Fibroblast of peridontal ligament (primary cell): Measurements from ENCODE around the gene DAPK1.

ENCODE experiments used
- DNase-seq: peaks from one replicate; pipeline ENCODE4 v3.0.0-alpha.2; 2010; ENCODE audit errors: extremely low read depth

DAPK1 gene

DNA sequence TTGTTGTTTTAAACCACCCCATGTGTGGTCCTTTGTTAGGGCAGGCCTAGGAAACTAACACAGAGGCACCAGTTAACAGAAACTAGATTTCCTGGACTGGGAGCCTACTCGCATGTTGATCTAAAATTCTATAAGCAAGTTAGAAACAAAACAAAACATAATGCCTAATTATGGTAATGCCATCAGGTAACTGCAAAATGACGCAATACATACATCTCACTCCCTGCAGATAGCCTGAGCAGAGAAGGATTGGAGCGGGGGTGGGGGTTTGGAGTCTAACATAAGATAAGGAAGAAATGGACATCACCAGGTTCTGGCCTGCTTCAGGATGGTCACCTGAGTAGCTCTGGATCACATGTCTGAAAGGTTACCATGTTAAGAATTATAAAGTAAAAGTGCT, 114.9 kb downstream of the DAPK1 start:
- DNase-seq, result no peak

DNA sequence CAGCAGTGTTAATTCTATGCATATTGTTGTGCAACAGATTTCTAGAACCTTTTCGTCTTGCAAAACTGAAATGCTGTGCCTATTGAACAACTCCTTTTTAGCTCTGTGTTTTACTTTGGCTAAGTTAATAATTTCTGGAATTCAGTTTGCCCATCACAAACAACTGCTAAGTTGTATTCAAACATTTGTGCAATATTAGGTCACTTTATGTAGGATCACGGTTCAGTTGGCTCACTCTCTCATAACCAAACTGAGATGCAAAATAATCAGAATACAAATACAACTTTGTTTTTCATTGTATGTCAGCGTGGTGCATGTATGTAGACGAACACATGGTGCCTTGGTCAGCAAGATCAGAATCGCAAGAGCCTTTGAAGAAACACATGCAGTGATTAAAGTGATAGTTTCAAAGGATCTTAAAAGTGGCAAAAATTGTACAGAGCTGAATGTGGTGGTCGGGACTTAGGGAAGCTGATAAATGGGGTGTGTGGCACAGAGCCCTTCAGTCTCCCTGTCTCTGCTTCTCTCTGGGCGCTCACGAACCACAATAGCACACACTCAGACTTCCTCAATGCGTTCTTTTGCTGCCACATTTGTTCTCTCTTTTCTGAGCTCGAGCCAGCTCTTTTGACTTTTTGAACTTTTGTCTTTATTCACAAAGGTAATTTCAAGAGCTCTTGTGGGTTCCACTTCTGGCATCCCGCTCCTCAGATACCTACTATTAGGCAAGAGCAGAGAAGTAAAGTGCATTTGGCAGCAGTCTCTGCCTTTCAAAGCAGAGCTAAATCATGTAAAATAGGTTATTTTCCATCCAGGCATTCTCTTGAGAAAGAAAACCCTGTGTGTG, 115.8 kb downstream of the DAPK1 start:
- DNase-seq, result no peak

DNA sequence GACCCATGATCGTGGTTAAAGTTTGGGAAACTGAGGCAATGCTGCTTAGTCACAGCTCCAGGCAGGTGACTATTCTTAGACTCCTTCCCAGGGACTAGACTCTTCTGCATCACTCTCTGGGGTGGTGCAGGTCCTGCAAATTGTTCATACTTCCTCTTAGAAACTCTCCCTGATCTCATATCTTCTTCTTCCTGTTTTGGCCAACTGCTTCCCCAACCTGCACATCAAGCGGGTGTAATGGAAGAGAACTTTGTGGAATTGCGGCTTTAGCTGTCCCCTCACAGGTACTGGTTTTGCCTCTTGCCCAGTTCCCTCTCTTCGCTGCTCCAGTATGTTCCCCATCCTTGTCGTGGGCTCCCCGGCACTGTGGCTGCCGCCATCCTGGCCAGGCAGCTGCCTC, 116.7 kb downstream of the DAPK1 start:
- no peak for DNase-seq

DNA sequence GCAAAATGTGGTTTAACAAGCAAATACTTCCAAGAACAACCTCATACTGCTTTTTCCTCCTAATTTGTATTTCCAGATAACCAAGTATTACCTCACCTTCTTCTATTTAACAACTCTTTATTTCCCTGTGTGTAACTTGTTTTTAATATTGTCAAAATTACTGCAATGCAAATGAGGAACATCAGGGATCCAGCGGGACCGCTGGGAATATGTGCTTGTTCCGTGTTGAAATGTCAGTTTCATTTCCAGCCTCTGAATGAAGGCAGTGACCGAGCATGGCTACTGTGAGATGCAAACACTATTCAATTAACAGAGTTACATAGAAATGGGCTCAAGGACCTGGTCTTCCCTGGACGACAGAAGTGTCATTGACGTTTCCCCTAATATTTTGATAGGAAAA, 117.5 kb downstream of the DAPK1 start:
- DNase-seq, result no peak

DNA sequence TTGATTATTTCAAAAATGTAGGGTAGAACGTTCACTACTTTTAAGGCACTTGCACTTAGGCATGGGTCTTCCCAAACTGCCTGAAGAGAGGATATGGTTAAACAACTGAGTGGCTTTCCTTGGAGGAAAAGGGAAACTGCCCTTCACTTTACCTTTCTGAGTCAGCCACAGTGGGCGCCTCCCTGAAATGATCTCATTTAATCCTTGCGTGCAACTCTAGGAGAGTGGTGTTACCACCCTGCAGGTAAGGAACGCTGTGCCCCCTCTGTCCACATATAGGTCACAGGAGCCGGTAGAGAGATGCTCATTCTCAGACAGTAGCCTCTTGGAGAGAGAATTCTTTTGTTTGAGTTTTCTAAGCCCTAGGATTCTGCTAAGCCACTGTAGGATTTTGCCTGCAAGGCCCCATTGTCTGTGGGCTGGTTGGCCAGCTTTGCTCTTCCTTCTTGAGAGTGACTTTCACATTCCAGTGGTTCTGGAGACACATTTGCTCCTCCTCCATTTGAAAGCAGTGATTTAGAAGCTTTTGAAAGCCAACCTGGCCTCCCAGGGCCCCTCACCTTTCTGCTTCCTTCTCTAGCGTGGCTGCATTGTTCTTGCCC, 118.0 kb downstream of the DAPK1 start:
- DNase-seq, result no peak

DNA sequence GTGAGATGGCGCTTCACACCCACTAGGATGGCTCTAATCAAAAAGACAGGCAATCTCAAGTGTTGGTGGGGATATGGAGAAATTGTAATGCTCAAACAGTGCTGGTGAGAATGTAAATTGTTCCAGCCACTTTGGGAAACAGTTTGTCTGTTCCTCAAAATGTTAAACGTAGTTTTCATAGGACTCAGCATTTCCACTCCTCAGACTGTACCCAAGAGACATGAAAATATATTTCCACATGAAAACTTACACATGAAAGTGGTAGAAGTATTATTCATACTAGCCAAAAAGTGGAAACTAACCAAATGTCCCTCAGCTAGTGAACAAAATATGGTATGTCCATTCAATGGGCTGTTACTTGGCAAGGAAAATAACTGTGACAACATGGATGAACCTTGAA, 120.6 kb downstream of the DAPK1 start:
- DNase-seq, result no peak

DNA sequence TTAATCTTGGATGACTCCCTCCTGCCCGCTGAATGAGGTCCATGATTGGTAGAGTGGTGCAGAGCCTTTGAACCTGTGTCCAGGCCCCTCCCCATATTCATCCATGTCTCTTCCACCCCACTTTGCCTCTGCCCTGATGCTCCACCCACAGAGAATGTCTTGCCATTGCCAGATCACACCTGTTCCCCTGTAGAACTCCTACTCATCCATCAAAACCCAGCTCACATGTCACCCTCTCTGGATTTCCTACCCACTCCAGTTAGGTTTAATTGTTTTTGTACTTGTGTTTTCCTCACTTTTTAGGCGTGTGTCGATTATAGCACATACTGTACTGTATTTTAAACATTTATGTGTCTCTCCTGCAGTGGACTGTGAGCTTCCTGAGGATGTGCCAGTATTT, 121.3 kb downstream of the DAPK1 start:
- DNase-seq, result no peak

DNA sequence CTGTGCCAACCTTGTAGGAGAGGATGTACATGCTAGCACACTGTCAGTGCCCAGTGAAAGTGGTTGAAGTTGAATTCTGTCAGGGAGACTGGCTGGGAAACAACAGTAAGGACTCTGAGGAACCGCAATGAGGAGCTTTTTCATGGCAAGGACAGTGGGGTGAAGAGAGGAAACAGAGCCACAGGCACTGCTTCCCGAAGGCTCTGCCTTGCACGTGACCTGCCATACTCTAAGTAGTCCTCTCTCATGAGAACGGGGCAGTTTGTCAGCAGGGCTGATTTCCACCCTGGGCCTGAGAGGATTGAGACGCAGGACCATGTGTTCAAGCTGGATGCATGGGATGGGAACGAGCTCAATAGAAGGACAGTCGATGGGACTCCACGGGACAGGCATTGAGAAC, 121.7 kb downstream of the DAPK1 start:
- no peak for DNase-seq

DNA sequence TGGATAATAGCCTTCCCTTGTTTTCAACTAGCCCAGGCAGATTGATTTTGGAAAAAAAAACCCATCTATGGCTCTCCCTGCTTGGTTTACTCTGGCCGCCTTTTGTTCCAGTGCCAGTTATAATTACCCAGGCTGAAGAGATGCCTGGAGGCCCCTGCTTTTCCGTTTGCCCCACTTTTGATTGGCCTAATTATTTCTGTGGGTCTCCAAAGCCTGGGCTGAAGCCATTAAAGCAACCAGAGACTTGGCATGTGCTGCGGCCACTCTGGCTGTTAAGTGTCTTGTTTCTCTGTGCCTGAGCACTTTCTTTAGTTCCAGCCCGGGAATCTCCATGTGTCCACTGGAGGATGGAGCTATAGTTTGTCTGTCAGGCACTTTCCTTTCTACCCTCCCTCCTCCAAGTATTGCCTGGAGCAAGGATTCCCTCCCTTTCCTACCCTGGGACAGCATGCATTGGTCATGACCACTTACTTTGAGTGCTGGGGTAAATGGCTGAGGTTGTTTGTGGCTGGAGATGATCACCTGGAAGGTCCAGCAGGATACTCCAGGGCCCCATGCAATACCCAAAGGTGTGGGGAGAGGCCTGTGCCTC, 123.2 kb downstream of the DAPK1 start:
- DNase-seq, result no peak

DNA sequence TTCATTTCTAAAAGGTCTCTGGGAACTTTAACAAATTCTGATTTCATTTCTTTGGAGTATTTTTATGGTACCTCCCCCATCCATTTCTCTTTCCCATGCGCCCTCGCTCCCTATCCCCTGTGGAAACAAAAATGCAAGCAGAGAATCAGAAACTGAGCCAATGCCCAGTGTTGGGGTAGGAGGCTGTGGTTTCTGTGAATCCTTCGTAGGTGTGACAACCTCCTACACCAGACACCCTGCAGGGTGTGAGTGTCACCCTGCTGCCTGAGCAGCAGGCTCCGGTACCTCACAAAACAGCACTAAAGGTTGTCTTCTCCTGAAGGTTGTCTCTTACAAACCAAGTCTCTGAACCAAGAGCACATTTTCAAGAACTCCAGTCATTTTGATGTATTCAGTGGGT, 124.4 kb downstream of the DAPK1 start:
- DNase-seq, result no peak

DNA sequence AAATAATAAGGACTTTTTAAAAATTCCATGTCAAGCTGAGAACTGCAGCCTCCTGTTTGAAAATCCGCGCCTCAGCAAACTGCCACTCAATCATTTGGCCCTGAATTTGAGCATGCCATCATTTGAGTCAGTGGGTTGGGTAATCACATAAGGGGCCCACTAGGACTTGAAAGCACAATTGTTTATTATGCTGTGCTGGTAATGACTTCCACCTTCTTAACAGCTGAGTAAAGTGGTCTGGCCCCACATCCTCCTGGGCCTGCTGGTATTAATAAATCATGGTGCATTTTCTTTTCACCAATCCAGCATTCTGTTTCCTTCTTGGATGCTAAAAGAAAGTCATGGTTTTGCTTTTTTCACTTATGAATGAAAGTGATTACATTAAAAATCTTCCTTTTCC, 125.3 kb downstream of the DAPK1 start:
- no peak for DNase-seq

DNA sequence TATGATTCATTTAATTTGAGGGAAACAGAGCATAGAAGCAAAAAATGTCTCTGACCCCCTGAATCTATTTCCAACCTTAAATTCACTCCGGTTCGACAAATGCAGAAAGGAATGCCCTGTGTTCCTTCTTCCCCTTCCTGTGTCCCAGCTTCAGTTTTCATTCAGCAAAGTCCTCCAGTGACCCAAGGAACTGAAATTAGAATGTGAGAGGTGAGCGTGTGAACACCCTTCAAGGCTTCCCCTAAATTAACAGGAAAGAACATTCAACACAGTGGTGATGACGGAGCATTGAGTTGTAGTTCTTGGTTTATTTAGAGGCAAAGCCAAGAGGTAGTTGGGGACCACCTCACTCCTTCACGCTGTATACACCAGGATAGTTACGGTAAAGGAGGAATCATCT, 130.7 kb downstream of the DAPK1 start:
- no peak for DNase-seq

DNA sequence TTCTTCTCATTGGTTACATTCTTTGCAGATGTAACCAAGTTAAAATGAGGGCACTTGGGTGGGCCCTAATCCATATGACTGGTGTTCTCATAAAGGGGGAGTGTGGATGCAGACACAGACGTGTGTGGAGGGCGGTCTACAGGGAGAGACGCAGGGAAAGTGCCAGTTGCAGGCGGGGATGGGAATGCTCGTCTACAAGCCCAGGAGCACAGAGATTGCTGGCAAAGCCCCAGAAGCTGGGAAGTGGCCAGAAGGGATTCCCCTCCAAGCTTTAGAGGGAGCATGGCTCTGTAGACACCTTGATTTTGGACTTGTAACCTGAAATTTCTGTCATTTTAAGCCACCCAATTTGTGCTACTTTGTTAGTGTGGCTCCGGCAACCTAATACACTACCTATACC, 131.4 kb downstream of the DAPK1 start:
- DNase-seq, result no peak

DNA sequence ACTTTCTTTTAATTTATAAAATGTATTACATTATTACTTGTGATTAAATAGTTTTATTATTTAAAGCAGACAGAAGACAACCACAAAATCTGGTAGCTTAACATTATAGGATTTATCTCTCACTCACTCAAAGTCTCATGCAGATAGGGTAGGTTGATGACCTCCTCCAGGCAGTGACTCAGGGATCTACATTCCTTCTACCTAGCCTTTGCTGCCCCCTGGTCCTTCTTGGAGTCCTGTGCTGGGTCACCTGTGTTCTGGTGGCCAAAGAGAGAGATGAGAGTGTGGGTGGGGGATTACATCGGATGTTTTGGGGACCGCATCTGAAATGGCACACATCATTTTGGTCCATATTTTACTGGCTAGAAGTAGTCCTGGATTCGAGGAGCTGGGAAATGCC, 132.6 kb downstream of the DAPK1 start:
- no peak for DNase-seq

DNA sequence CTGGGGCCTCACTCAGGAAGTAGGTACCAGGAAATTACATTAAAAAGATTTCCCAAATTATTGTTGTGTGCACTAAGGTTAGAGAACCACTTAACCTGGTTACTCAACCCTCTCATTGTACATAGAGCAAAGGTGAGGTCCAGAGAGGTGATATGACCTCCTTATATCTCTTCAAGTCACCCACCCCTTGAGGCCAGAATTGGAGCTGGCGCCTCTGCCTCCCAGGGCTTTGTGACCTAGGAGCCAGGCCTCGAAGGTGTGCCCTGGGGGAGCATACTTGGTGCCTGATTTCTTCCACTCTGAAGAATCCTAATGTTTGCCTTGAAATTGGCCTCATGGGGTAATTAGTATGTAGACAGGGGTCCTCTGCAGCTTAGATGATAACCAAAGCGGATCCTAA, 133.2 kb downstream of the DAPK1 start:
- DNase-seq, result no peak

DNA sequence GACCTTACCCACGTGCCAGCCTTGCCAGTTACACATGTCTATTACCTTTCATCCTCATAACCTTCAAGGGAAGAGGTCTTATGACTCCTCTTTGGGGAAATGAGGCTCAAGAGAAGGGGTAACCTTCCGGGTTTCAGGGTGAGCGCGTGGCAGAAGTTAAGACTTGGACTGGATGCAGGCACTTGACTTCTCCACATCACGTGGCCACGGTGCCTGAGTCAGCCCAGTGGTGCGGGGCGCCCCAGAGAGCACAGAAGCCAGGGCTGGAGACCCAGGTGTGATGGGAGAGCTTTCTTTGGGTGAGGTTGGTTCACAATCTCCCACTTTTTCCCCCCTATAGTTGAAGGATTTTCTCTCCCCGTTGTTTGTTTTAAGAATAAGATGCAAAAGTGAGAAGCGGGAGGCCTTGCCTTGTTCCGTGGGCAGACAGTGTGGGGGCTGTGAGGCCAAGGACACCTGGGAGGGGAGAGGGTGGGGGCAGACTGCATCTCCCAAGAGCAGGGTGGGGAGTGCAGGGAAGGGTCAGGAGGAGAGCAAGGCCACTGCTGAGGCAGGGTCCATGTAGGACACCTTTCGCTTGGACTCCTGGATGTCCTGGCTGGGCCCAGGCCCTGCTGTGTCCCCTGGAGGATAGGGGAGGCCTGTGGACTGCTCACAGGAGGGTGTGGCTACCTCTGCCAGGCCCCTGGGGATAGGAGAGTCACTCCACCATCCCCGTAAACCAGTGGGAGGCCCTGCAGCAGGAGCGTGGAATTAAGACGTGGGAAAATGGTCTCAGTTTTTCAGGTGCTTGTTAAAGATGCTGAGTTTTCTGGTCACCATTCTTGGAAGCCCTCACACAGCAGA, 138.2 kb downstream of the DAPK1 start:
- no peak for DNase-seq

DNA sequence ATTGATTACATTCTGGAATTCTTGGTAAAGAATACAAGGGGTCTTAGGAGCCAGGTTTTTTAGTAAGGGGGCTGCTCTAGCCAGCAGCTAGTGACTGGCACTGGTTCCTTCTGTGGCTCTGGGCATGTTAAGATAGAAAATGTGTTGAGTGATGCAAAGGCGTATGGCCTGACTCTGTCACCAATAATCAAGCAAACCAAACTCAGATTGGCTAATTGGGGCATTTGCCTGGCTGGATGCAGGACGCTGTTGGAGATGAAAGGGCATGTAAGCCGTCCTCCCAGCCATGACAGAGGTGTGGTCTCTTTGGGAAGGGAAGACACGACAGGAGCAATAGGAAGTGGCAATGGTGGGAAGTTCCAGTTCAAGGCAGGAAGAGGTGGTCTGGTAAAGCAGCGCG, 140.6 kb downstream of the DAPK1 start:
- DNase-seq, result no peak

DNA sequence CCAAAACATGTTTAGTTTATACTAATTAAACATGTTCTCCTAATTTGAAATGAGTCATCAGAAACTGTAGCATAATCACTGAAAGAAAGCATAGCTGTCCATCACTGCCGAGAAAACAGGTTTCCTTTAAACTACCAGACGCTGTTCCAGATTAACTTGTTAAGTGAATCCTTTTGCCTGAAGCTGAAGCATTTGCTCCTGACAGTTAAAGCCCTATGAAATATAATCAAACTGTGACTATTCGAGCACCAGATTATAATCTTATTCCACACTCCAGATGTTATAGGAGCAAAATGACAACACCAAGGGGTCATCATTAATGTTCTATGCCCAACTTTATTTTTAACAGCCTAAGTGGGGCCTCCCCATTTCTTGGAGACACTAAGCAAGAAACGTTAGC, 142.3 kb downstream of the DAPK1 start:
- no peak for DNase-seq

DNA sequence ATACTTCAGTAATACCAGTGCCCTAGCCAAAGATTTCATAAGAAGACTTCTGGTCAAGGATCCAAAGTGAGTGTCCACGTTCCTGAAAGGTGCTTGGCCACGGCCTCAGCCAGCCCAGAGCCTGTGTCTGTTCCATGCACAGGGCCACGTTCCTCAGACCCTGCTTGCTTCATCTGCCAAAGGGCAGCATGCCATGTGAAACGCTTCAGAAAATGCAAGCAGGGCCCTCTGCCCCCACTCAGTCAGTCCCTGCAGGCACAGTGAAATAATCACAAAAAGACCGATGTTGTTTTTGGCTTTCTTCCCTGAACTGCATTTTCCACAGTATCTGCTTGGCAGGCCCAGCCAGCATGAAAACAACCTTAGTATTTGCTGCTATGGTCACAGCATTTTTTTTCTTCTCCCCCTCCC, 142.7 kb downstream of the DAPK1 start:
- peak; percentile 40 for DNase-seq

DNA sequence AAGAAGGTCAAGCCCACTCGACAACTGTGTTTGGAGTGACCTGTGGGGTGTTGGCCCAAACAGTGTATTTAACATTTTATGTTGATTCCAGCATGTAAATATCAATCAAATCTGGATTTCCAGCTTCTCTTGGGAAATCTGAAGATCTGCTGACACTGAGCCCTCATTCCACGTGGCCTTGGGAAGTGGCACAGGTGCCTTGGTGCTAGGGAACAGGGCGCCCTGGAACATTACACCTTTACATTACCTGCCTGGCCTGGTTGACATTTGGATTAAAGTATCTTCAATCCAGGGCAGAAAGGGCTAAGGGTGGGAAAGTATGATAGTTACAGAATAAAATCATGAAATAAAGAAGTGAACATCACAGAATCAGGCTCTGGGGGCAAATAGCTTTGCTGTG, 143.4 kb downstream of the DAPK1 start:
- no peak for DNase-seq

DNA sequence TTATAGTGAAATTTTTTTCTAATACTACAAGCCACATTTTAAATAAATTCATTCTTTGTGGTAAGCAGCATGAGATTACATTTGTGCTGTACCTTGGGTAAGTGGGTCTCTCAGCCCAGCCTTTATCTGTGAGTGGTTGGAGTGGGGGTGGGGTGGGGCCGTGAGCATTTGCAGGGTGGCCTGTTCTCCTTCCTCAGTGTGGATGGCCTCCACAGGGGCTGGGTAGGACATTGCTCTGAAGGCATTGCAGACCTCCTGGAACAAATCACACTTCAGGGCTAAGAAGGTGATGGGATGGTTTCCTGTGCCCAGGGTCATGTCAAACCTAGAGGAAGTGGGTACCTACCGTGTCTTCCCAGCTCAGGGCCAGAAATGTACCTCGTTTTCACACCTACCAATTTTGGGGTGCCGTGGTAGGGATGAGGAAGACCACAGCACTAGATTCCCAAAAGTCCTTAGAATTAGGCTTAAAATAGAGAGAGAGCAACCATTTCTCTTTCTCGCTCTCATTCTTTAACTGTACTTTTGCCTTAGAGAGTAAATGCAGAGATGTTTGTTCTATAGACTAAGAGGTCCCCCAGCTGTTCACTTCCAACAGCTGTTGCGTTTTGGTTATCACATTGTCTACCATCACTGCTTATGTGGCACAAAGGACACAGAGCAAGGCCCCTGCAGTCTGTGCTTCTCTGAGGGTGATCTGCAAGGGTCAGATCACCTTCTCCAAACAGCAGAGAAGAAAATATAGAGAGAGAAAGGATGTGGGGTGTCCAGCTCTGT, 144.9 kb downstream of the DAPK1 start:
- no peak for DNase-seq
